Measurements from ENCODE around the gene KCNJ18.
"Not testable (repeated sequence)": the region's sequence is repeated elsewhere in the genome, so short reads cannot be mapped to it uniquely, and the experiment has no call there.

KCNJ18 gene

GRCh38 chr17:21703891-21704872 is 11.9 kb downstream of the KCNJ18 start:
- not testable (repeated sequence) for DNase-seq

GRCh38 chr17:21705021-21705601 is 12.8 kb downstream of the KCNJ18 start:
- no peak for DNase-seq

- DNase-seq, result not testable (repeated sequence)
Observed at GRCh38 chr17:21705746-21706145, 13.4 kb downstream of the KCNJ18 start.

GRCh38 chr17:21706546-21706945 is 14.2 kb downstream of the KCNJ18 start:
- DNase-seq, result not testable (repeated sequence)

- not testable (repeated sequence) for DNase-seq
Observed at GRCh38 chr17:21707131-21707530, 14.8 kb downstream of the KCNJ18 start.

GRCh38 chr17:21707711-21708611 is 15.6 kb downstream of the KCNJ18 start:
- not testable (repeated sequence) for DNase-seq

GRCh38 chr17:21708612-21709535 is 16.6 kb downstream of the KCNJ18 start:
- DNase-seq, result not testable (repeated sequence)

GRCh38 chr17:21709994-21710393 is 17.7 kb downstream of the KCNJ18 start:
- DNase-seq, result not testable (repeated sequence)

GRCh38 chr17:21710486-21710885 is 18.2 kb downstream of the KCNJ18 start:
- DNase-seq, result not testable (repeated sequence)

- no peak for DNase-seq
Observed at GRCh38 chr17:21711182-21711581, 18.9 kb downstream of the KCNJ18 start.

GRCh38 chr17:21713020-21713419 is 20.7 kb downstream of the KCNJ18 start:
- not testable (repeated sequence) for DNase-seq

GRCh38 chr17:21713631-21714030 is 21.3 kb downstream of the KCNJ18 start:
- not testable (repeated sequence) for DNase-seq

- DNase-seq, result peak; percentile 9
Observed at GRCh38 chr17:21714676-21715075, 22.4 kb downstream of the KCNJ18 start.

GRCh38 chr17:21715877-21716276 is 23.6 kb downstream of the KCNJ18 start:
- DNase-seq, result not testable (repeated sequence)

GRCh38 chr17:21718971-21719370 is 26.6 kb downstream of the KCNJ18 start:
- DNase-seq, result not testable (repeated sequence)

- not testable (repeated sequence) for DNase-seq
Observed at GRCh38 chr17:21719511-21720226, 27.3 kb downstream of the KCNJ18 start.

- DNase-seq, result not testable (repeated sequence)
Observed at GRCh38 chr17:21720566-21720965, 28.2 kb downstream of the KCNJ18 start.

- DNase-seq, result not testable (repeated sequence)
Observed at GRCh38 chr17:21722268-21722667, 29.9 kb downstream of the KCNJ18 start.

- not testable (repeated sequence) for DNase-seq
Observed at GRCh38 chr17:21724216-21725006, 32.1 kb downstream of the KCNJ18 start.

- not testable (repeated sequence) for DNase-seq
Observed at GRCh38 chr17:21731076-21731475, 38.8 kb downstream of the KCNJ18 start.
